SK-N-SH (cell line): ENCODE data around the gene FAM209B. TPM values are rescaled to one million over a fixed set of nuclear protein-coding genes. Genes with fewer than 3 reads are reported as not detected.

Source experiments
- CTCF ChIA-PET: fragments of 300-600, 350-600 bp; formaldehyde crosslinking; extraction: SDS; loops from one replicate; lab custom pipeline; 2021; lab: Yijun Ruan, JAX
- POLR2A ChIA-PET: fragments of 350-600 bp; sonication (Branson Sonifier 250); formaldehyde crosslinking; extraction: SDS; loops from one replicate; lab custom pipeline; 2020; ENCODE audit warnings: antibody characterized with exemption, inconsistent platforms; lab: Yijun Ruan, JAX
- DNase-seq: peaks from one replicate; pipeline ENCODE4 v3.0.0; 2012
- H2AFZ ChIP-seq: fragments of 200-600 bp; sonication (generic); 2 replicates; pipeline ENCODE4 v1.8.1; 2016; ENCODE audit warnings: antibody characterized with exemption, mild to moderate bottlenecking, low read depth
- H3F3A ChIP-seq: fragments of 200-600 bp; sonication (generic); replicated peaks from 2 replicates; pipeline ENCODE3; 2016; ENCODE audit warnings: antibody characterized with exemption, mild to moderate bottlenecking; ENCODE audit not compliant: insufficient read depth
- H3K27ac ChIP-seq, 2 experiments: fragments of 200-500 bp in 1 of 2; fragments of 200-600 bp in 1 of 2; sonication (Bioruptor generic) in 1 of 2; sonication (generic), shearing (Covaris generic) in 1 of 2; 2 replicates each; pipeline versions ENCODE4 v1.5.1 to v1.6.1; 2014 to 2016; ENCODE audit warnings: low read depth in 2 of 2, inconsistent platforms in 1 of 2, low read length in 1 of 2, mild to moderate bottlenecking in 1 of 2, mixed read lengths in 1 of 2
- H3K27me3 ChIP-seq: fragments of 200-600 bp; sonication (generic), shearing (Covaris generic); 2 replicates; pipeline ENCODE4 v1.6.1; 2016; ENCODE audit warnings: mixed run types; ENCODE audit not compliant: insufficient read depth
- H3K36me3 ChIP-seq, 2 experiments: fragments of 200-500 bp in 1 of 2; fragments of 200-600 bp in 1 of 2; sonication (Bioruptor generic) in 1 of 2; sonication (generic) in 1 of 2; replicated peaks in 1 of 2; 2 replicates each; pipeline versions ENCODE3 to v1.5.1; 2014 to 2016; ENCODE audit warnings: low read length in 1 of 2, mild to moderate bottlenecking in 1 of 2; ENCODE audit not compliant: insufficient read depth in 2 of 2, control insufficient read depth in 1 of 2
- H3K4me1 ChIP-seq, 2 experiments: fragments of 200-500 bp in 1 of 2; fragments of 200-600 bp in 1 of 2; sonication (Bioruptor generic) in 1 of 2; sonication (generic), shearing (Covaris generic) in 1 of 2; 2 replicates each; pipeline versions ENCODE4 v1.5.1 to v1.6.1; 2014 to 2016; ENCODE audit warnings: low read depth in 1 of 2, low read length in 1 of 2, mixed run types in 1 of 2; ENCODE audit not compliant: insufficient read depth in 2 of 2, control insufficient read depth in 1 of 2
- H3K4me2 ChIP-seq: fragments of 200-600 bp; sonication (generic), shearing (Covaris generic); 2 replicates; pipeline ENCODE4 v1.6.1; 2017; ENCODE audit warnings: mixed run types
- H3K4me3 ChIP-seq, 2 experiments: fragments of 200-500 bp in 1 of 2; fragments of 200-600 bp in 1 of 2; sonication (Bioruptor generic) in 1 of 2; sonication (generic), shearing (Covaris generic) in 1 of 2; 2 replicates each; pipeline versions ENCODE4 v1.5.1 to v1.8.1; 2014 to 2016; ENCODE audit warnings: low read depth in 2 of 2, inconsistent platforms in 1 of 2, low read length in 1 of 2, mild to moderate bottlenecking in 1 of 2, mixed read lengths in 1 of 2, moderate library complexity in 1 of 2
- H3K79me2 ChIP-seq: fragments of 200-600 bp; sonication (generic); 2 replicates; pipeline ENCODE4 v1.8.1; 2017; ENCODE audit warnings: mild to moderate bottlenecking; ENCODE audit not compliant: insufficient read depth
- H3K9ac ChIP-seq: fragments of 200-600 bp; sonication (generic); 2 replicates; pipeline ENCODE4 v1.6.1; 2017; ENCODE audit warnings: mixed run types
- H3K9me2 ChIP-seq: fragments of 200-600 bp; sonication (generic); 2 replicates; pipeline ENCODE4 v1.6.1; 2017; ENCODE audit warnings: mixed run types
- H3K9me3 ChIP-seq: fragments of 200-600 bp; sonication (generic); 2 replicates; pipeline ENCODE4 v1.6.1; 2017; ENCODE audit warnings: mixed run types, mild to moderate bottlenecking, moderate library complexity
- H4K20me1 ChIP-seq: fragments of 200-600 bp; sonication (generic); 2 replicates; pipeline ENCODE4 v1.6.1; 2017; ENCODE audit warnings: mild to moderate bottlenecking, mixed run types; ENCODE audit not compliant: insufficient read depth
- CTCF ChIP-seq: fragments of 200-600 bp; sonication (generic); IDR thresholded peaks from 2 replicates; pipeline ENCODE4 v1.6.1; 2017; ENCODE audit warnings: antibody characterized with exemption, mild to moderate bottlenecking, moderate library complexity
- FOSL2 ChIP-seq: IDR thresholded peaks from 2 replicates; pipeline ENCODE4 v1.4.0; 2012; ENCODE audit warnings: low read depth, mild to moderate bottlenecking, moderate library complexity, borderline replicate concordance
- FOXJ3 ChIP-seq: sonication (generic); formaldehyde crosslinking; IDR thresholded peaks from 2 replicates; pipeline ENCODE4 v1.5.1; 2020; ENCODE audit warnings: mild to moderate bottlenecking, missing genetic modification reagents
- GABPA ChIP-seq: IDR thresholded peaks from 2 replicates; pipeline ENCODE4 v1.4.0; 2012; ENCODE audit warnings: low read depth, mild to moderate bottlenecking
- JUND ChIP-seq: IDR thresholded peaks from 2 replicates; pipeline ENCODE4 v1.4.0; 2012
- MAX ChIP-seq: IDR thresholded peaks from 2 replicates; pipeline ENCODE4 v1.4.0; 2012; ENCODE audit warnings: low read depth
- MEF2A ChIP-seq: IDR thresholded peaks from 2 replicates; pipeline ENCODE4 v1.4.0; 2012; ENCODE audit warnings: low read depth, borderline replicate concordance
- NFIC ChIP-seq: IDR thresholded peaks from 2 replicates; pipeline ENCODE4 v1.4.0; 2012; ENCODE audit warnings: borderline replicate concordance
- NRF1 ChIP-seq: IDR thresholded peaks from 2 replicates; pipeline ENCODE4 v1.6.1; 2012; ENCODE audit warnings: low read depth, mild to moderate bottlenecking, low read length
- POLR2AphosphoS5 ChIP-seq: IDR thresholded peaks from 2 replicates; pipeline ENCODE4 v1.6.1; 2012; ENCODE audit warnings: low read depth, low read length
- RCOR1 ChIP-seq: fragments of 150-350 bp; IDR thresholded peaks from 2 replicates; pipeline ENCODE4 v1.6.1; 2017; ENCODE audit warnings: antibody characterized with exemption, low read length
- REST ChIP-seq: IDR thresholded peaks from 2 replicates; pipeline ENCODE4 v1.6.1; 2012; ENCODE audit warnings: mild to moderate bottlenecking, low read depth, low read length, moderate library complexity
- RFX5 ChIP-seq: IDR thresholded peaks from 2 replicates; pipeline ENCODE4 v1.6.1; 2012; ENCODE audit warnings: mild to moderate bottlenecking, improper control_type of control experiment, low read length
- RXRA ChIP-seq: IDR thresholded peaks from 2 replicates; pipeline ENCODE4 v1.4.0; 2012; ENCODE audit warnings: low read depth, mild to moderate bottlenecking, borderline replicate concordance
- TCF12 ChIP-seq: IDR thresholded peaks from 2 replicates; pipeline ENCODE4 v1.4.0; 2012
- TEAD4 ChIP-seq: IDR thresholded peaks from 2 replicates; pipeline ENCODE4 v1.4.0; 2012; ENCODE audit warnings: mild to moderate bottlenecking, borderline replicate concordance; ENCODE audit not compliant: insufficient read depth
- YY1 ChIP-seq: IDR thresholded peaks from 2 replicates; pipeline ENCODE4 v1.4.0; 2012; ENCODE audit warnings: low read depth, mild to moderate bottlenecking
- WGBS: methylation state at CpG from one replicate; pipeline ENCODE4 v1.1.6; 2017; ENCODE audit warnings: low lambda C conversion rate; 5-methylcytosine and 5-hydroxymethylcytosine counted together
- polyA plus RNA-seq, 3 experiments: library from polyadenylated mRNA; depleted of rRNA; stranded (reverse); fragments of >200 nt; gene quantifications; 2 replicates each; pipeline ENCODE4 v1.2.3, GENCODE V29; 2012

The FAM209B gene
- polyA plus RNA-seq, 1 of the 3 experiments (the other 2 are of a cell fraction), result not detected

- H3K79me2 ChIP-seq, result no peaks in the 10 kb centered on the region
- H3K4me1 ChIP-seq, result no peaks in the 10 kb centered on the region
- CTCF ChIA-PET, result interaction anchor here (0.6 kb wide), 1 partner anchor 20 kb away, joined by 3 read pairs; no protein-coding TSS in a partner anchor
Observed at GRCh38 chr20:56570832-56571231, 37.8 kb downstream of the FAM209B start.

More at GRCh38 chr20:56570832-56571231, 37.8 kb downstream of the FAM209B start:
- no peaks in the 10 kb centered on the region for H3F3A ChIP-seq
- H4K20me1 ChIP-seq, result no peaks in the 10 kb centered on the region
- 4% methylated on average over 2 of the region's 2 CpGs for WGBS
- H3K27me3 ChIP-seq, result peaks cover 12% of the 10 kb centered on the region; the same call in 1 of the 2 replicates
- DNase-seq, result no peak
- H3K9ac ChIP-seq, result no peak overlapping the region
- H3K9me2 ChIP-seq, result no peaks in the 10 kb centered on the region
- no peak overlapping the region for H2AFZ ChIP-seq
- no peaks in the 10 kb centered on the region for H3K9me3 ChIP-seq
- POLR2A ChIA-PET, result no interaction called here
- H3K36me3 ChIP-seq, result no peaks in the 10 kb centered on the region
- no peak overlapping the region for H3K4me3 ChIP-seq
- no peak for TF ChIP-seq RXRA
- no peak for TF ChIP-seq YY1
- no peak for TF ChIP-seq FOXJ3
- TF ChIP-seq CTCF, result no peak
- no peak for TF ChIP-seq TEAD4
- no peak for TF ChIP-seq RCOR1
- TF ChIP-seq JUND, result no peak
- no peak for TF ChIP-seq RFX5
- TF ChIP-seq GABPA, result no peak
- TF ChIP-seq FOSL2, result no peak
- TF ChIP-seq MAX, result no peak
- TF ChIP-seq TCF12, result no peak
- no peak for TF ChIP-seq NFIC
- TF ChIP-seq POLR2AphosphoS5, result no peak
- TF ChIP-seq REST, result no peak
- TF ChIP-seq MEF2A, result no peak
- TF ChIP-seq NRF1, result no peak
- no peak overlapping the region for H3K4me2 ChIP-seq
- H3K27ac ChIP-seq, result no peak overlapping the region
